Hematopoietic multipotent progenitor cell treated with erythropoietin and hydrocortisone succinate and interleukin-3 and kit ligand, for 8 days (in vitro differentiated cells): Measurements from ENCODE around the gene ADAMTS6.
"Not testable (repeated sequence)": the region's sequence is repeated elsewhere in the genome, so short reads cannot be mapped to it uniquely, and the experiment has no call there.

Source experiments
- DNase-seq: peaks from one replicate; pipeline ENCODE4 v3.0.0-alpha.2; 2015

ADAMTS6 gene

DNA sequence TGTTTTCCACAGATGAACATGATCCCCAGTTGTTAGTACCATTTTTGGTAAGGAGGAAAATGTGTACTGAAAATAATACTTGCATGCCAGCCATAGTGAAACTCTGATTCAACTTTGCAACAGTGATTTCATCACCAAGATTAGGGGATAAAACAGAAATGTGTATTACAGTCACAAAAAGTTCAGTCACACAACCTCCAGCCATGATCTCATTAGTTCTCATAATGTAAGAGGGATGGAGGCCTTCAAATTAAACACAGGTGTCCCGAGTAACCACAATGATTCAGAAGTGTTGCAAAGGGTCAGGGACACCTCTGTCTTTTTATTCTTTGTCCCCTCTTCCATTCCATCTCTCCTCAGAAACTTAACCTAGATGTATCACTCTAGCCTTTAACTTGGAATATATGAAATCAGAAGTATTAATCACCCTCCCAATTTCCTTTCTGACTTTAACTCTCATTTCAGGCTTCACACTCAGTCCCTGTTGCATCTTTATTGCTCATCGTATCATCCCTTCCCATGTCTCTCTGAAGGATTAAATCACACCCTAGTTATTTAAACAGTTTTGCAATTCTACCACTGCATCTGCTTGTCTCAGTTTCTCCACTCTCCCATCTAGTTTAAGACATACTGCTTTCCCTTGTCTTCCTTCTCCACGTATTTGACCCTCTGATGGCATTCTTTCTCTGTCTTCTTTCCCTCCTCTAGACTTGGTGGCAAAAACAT, 291.2 kb downstream of the ADAMTS6 start:
- no peak for DNase-seq

DNA sequence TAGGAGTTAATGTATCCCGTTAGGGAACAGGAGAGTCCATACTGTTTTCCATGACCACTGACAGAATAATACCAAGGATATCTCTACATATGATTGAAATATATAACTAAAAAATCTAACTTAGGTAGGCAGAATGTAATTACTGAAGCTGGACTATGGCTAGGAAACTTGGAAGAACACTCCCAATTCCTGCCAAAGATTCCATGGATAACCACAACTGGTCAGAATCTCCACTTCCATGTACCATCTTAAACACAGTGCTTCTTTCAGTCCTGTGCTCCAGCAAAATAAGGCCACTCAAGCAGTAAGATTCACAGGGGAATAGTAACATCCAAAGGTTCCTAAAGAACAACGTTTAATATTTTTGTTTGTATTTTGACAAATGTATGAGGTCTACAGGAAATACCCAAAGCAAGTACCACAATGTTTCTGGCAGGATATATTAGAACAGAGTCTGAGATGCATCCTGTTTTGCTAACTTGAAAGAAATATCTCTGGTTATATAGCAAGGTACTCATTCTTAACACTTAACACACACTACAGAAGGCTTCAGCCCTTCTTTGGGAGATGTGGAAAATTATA, 295.0 kb downstream of the ADAMTS6 start:
- no peak for DNase-seq

DNA sequence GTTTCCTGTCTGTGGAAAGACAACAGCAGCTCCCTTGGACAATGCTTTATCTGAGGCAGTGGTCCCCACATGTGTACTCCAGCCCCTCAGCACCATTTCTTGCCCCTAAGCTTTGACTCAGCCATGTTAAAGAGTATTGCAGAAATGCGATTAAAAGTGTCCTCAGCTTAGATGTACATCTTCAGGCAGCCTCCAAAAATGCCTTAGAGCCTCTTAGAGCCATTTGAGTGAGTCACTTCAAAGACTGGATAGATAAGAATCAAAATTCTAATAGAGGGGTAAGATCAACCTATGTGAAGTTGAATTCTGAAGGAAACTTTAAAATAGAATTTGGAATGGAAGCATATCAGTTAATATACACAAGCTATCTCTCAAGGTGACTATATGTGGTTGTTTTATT, 296.3 kb downstream of the ADAMTS6 start:
- no peak for DNase-seq

DNA sequence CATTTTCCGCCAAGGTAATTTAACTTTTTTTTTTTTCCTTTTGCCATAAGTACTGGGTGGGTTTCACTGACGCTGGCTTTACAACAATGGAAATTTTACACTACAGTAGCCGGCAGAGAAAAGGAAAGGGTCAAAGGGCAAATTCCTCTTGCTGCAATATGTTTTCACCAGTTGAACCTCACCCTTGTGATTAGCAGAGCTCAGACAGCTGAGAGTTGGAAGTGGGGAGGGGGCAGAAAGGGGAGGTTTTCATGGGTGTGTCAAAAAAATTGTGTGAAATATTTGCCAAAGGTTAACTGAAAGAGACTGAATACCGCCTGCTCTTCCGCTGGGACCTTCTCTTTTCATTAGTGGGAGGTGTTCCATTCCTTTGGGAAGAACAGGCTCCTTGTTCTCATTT, 296.9 kb downstream of the ADAMTS6 start:
- DNase-seq, result no peak

DNA sequence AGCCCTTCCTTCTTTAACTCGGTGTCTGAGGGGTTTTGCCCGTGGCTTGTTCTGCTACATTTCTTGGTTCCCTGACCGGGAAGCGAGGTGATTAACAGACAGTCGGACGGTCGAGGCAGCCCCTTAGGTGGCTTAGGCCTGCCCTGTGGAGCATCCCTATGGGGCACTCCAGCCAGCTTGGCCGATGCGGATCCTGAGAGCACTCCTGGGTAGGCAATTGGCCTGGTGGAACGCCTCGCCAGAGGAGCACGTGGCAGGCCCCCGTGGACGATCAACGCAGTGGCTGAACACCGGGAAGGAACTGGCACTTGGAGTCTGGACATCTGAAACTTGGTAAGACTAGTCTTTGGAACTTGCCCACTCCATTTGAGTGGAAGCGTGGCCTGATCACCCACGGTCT, 307.5 kb downstream of the ADAMTS6 start:
- not testable (repeated sequence) for DNase-seq

DNA sequence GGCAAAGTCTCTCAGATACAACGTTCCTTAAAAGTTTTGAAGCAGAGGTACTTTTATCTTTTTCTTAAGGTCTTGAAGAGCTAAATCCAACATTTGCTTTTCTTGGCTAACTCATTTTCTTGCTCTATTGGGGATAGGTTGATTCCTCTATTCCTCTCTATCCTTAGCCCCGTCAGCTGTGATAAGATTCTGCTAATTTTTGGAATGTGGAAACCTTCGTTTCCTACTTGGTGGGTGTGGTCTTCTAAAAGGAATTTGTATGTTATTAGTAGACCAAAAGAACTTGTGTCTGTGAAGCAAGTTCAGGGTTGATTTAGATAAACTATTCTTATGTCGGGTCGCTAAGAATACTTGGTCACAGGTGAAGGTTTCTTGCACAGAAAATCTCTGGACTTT, 308.6 kb downstream of the ADAMTS6 start:
- DNase-seq, result no peak

DNA sequence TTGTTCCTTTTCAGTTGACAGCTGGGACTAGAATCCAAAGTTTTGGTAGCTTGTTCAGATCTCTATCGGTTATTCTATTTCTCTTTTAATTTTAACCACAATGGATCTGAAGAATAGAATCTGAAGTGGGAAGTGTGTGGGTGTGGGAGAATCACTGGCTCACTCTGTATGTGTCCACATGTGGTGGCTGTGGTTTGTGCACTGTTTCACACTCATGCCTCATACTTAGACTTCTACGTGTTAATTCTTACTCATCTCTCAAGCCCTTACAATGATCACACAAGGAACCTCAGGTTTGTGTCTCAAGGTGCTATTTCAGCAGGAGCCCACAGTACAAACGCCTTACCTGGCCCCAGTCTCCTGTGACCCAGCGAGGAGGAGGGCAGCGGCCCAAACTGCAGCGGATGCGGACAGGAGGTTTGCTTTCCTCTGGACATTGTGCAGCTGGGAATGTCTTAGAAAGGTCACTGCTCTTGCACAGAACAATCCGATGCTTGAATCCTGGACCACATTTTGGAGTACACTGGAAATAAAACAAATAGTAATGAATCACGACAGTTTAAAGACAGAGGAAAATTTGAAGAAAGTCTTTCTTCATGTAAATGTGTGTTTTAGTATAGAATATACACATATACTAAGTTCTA, 309.1 kb downstream of the ADAMTS6 start:
- no peak for DNase-seq

DNA sequence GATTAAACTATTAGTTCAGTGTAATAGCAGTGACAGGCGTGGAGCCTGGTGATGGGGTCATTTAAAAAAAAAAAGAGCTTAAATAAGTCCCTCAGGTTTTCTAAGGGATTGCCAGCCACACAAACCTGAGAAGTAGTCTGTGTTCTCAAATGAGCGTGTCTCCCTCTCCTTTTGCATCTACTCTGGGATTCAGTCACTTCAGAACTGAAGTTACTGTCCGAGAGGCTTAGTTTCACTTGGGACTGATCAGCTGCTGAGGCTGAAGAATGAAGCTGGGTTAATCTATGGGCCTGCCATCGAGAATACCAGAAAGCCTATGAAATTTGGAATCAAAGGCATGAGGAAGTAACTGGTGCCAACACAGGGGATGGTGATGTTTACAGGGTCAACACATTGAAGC, 310.1 kb downstream of the ADAMTS6 start:
- no peak for DNase-seq

DNA sequence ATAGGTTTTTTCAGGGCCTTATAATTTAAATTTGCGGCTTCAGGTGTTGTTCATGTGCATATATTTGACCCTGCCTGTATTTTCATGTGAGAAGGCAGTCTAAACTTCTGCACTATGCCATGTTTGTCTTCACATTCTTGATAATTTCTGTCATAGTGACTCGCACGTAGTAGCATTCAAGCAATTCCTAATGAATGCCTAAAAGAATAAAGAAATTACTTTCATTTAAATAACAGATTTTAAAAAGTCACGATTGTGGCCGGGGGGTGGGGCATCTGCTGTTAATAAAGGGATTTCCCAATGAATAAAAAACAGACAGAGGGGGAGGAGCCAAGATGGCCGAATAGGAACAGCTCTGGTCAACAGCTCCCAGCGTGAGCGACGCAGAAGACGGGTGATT, 318.0 kb downstream of the ADAMTS6 start:
- no peak for DNase-seq

DNA sequence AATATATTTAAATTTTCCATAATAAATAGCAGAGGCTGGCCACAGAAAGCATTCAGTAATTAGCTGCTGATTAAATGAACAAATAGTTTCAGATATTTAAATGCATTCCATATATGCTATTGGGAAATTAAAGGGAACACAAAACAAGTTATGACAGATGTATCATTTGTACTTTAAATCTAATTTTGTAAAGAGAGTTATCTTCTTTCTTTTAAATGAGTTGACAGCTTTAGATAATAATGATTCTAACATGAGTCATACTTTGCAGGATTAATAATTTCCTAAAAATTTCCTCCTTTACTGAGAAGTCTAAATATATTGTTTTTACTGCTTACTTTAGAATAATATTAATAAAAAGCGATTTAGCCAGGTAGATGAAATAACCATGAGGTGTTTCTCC, 320.1 kb downstream of the ADAMTS6 start:
- no peak for DNase-seq

DNA sequence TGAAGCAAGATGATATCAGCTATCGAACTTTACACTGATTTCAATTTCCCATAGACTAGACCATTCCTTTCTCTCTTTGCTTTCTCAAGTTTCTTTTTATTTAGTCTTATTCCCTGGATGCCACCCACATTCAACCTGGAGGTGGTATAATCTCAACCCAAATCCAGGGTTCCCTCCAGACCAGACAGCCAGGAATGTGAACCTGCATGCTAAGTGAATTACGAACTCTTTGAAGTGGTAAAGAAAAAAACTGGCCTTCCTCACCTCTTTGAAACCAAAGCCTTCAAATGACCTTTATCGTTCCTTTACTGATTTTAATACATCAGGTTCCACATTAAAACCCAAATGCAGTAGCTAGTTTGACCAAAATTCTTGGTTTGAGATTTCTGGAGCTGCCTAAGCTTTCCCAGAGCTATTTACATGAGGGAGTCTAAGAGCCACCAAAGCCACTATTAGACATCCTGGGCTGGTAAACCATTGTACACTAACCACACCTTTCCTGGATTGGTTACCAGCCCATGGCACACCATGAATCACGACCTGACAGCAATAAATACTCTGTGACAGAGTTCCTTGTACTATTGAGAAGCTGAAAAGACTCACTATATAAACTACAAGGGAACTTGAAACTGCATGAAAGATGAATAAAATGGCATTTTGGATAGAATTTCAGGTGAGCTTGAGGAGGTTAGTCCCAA, 323.7 kb downstream of the ADAMTS6 start:
- DNase-seq, result no peak

DNA sequence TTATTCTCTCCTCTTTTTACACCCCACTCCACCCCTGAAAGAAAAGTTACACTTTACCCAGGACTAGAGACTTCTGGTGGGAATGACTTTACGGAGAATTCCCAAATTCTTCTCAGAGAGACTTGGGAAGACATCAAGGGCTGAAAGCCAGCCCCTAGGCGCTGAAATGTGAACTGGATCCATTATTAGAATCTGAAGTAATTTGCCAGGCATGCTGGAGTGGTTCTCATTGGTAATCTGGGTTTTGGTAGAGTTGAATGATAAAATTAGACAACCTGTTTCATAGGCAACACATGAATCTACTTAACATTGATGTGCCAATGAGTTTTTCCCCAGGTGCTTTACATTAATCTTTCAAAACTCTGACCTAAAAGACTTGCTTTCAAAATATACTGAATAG, 324.8 kb downstream of the ADAMTS6 start:
- no peak for DNase-seq

DNA sequence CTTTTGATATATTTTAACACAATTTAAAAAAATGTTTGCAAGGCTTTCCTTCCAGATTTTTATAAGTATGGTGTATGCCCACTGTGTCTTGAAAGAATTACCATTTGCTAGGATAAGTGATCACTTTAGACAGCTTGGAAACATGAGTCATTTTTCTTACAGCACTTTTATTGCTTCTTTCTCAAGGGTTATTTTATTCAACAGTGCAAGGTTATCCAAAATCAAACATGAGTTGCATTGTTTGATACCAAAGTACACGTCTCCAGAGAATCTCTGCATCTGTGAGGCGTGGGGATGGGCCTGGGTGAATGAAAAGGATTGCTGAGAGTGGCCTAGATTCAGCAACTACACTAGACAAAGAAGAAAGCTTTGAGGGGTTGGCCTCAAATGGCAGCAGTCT, 329.6 kb downstream of the ADAMTS6 start:
- DNase-seq, result no peak

DNA sequence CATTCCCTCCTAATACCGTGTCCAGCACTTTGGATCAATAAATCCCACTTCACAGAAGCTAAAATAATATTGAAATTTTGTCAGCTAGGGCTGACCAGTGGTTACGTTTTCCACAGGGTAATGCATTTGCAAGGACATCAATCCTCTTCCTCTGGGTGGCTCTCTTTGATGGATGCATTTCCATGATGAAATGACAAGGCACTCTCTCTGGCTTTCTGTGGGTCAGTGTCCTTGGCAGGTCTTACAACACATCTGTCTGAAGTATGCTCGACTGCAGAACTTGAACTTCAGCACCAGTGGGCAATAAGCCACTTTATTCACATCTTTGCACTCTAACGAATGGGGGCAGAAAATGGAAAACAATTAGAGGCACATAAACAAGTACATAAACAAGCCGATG, 330.1 kb downstream of the ADAMTS6 start:
- no peak for DNase-seq

DNA sequence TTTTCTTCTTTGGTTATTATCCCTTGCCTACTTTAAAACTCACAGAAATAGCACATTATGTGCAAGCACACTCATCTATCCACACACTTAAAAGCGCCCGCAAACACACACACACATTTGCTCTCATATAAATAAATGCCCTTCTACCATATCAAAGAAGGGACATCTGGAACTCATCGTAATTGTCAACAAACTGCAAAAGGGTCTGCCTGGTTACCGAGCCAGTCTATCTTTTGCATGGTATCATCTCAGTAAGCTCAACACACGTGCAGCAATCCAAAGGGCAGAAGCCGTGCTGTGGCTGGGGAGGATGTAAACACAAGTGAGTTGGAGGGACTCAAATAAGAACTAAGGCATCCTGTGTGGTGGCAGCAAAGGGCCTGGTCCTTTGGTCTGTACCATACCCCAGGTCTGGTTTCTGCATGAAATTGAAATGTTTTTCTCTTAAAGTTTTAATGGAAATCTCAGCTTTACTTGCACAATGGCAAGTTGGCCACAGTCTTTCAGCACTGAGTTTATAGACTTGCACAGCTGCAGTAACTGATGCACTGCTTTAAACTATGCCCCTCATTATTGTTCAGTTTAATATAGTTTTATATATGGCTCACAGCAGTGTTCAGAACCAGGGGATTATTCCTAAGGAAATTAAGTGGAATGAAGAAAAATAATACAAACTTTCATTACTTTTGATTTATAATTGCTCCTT, 331.0 kb downstream of the ADAMTS6 start:
- DNase-seq, result no peak

DNA sequence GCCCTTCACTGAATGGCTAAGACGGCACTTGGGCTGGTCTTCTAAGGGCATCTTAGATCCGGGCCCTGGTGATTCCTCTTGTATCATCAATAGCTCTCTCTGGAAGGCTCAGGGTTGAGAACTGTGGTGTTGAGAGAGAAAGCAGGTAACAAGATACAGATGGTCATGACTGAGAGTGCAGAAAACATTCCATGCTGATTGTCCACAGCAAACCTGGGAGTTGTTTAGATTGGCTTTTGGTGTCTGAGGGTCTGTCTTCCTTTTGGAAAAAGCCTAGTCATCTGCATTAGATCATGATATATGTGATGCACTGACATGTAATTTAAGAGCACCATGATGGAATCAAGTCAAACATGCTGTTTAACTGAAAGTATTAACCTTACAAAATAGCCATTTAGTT, 331.9 kb downstream of the ADAMTS6 start:
- DNase-seq, result no peak

DNA sequence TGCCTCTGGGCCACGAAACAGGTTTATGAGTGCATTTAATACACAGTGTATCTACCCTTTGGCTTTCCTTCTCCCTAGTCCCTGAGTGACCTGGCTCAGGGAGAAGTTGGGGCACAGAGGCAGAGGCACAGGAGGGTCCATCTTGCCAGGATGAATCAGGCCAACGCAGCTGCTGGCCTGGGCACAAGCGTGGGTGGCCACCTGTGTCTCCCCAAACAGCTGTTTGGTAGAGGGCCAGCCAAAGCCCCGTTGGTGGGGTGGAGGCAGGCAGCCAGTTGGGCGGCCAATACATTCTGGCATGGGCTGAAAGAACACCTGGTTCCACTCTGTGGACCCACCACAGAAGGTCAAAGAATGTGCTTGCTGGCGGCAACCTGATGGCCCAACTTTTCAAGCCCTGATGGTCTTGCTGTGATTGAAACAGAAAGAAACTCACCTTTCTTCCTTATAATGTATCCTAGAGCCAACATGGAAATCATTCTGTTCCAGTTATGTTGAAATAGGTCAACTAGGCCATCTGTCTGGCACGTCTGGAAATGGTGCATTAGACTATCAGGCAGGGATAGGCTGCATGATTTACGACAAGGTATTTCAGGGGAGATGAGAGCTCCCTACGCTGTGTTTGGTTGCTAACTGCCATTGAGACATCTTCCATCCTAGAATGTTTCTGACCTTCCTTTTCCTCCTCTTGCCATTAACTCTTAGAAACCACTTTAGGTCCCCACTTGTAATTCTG, 337.4 kb downstream of the ADAMTS6 start:
- DNase-seq, result no peak

DNA sequence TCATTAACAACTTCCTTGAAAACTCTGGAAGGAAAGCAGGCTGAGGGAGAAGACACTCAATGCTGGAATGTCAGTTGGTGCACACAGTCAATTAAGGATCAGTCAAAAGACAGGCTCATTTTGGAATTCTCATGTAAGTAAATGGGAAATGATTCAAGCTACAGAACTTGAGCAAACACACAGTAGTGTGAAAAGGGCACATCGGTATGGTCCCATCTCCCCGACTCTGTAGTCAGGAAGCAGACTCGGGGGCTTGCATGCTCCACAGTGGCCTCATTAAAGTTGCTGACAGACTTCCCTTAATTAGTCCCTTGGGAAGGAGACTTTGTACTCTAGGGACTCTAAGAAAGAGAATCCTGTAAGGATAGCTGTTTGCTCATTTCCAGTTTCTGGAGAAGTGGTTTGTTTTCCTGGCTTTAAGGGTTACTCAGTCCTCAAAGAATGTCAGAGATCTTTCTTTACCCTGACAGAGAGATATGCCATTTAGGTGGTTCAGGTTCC, 339.2 kb downstream of the ADAMTS6 start:
- DNase-seq, result no peak

DNA sequence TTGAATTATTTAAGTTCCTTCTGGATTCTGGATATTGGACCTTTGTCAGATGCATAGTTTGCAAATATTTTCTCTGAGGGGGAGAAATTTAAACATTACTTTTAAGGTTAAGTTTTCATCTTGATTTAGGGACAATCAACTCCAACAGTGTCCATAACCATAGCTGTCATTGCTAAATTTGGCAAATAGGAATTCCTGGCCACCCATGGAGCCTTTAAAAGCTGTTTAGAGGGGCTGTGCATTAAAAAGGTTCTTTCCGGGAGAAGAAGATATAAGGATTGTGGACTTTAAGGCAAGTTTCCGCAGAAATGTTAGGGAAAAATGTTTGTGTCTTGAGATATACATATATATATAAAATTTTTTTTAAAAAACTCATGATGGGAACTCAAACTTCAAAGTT, 339.7 kb downstream of the ADAMTS6 start:
- no peak for DNase-seq

DNA sequence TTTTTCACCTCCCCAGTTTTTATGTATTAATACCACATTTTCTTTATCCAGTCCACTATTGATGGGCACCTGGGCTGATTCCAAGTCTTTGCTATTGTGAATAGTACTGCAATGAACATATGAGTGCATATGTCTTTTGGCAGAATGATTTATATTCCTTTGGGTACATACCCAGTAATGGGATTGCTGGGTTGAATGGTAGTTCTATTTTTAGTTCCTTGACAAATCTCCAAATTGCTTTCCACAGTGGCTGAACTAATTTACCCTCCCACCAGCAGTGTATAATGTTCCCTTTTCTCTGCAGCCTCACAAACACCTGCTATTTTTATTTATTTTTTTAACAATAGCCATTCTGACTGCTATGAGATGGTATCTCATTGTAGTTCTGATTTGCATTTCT, 340.2 kb downstream of the ADAMTS6 start:
- no peak for DNase-seq

DNA sequence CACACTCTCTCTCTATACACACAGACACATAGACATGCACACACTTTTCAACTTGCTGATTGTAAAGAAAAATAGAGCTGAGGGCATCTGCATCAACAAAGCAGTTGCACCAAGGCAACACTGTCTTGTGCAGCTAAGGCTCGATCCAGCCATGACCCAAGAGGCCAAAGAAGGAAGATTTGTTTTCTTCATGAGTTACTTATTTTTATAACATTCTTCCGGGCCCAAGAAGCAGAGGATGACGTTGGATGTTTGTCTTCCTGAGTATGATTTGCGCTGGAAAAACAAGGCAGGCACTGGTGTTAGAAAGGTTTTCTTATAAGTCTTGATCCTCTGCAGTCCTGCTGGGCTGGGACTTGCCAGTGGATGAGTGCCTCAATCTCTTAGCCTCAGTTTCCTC, 344.1 kb downstream of the ADAMTS6 start:
- DNase-seq, result no peak

DNA sequence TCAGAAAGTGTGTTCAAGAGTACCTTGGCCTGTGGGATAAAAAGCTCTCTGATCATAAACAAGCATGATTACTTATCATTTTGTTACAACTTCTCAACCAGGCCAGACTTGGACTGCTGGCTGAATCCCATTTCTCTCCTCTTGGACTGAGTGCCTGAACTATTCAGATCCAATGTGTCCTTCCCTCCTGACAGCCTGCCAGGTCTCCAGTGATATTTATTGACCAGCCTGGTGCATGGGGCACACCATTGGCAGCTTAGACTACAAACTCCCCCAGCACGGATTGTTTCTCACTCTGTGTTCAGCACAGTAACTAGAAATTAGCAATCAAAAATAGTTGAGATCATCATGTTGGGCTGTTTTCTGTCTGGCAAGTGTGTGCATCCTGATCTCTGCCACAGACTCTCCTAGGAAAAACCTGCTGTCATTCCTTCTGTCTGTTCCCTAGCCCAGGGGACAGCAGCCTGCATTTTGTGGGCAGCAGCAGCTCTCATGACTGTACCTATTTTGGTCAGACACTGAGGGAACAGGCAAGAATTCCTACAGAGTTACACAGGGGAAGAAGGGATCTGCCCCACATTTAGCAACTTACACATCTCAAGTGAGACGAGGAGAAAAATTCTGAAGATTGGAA, 348.1 kb downstream of the ADAMTS6 start:
- DNase-seq, result no peak
